Stomach (tissue), 4 donors: Measurements from ENCODE around the gene NSD1.

Experiments used
- EP300 ChIP-seq: sonication (generic); formaldehyde crosslinking; IDR thresholded peaks from one replicate; pipeline ENCODE4 v1.6.1; 2017; ENCODE audit warnings: antibody characterized with exemption
- POLR2A ChIP-seq, 4 donors: fragments of 450-650 bp; IDR thresholded peaks; one replicate each; pipeline ENCODE4 v1.6.1; 2016; ENCODE audit warnings: antibody characterized with exemption in 4 of 4, control low read depth in 2 of 4, mild to moderate bottlenecking in 1 of 4, moderate library complexity in 1 of 4
- POLR2AphosphoS5 ChIP-seq, 3 donors: sonication (generic); formaldehyde crosslinking; IDR thresholded peaks; one replicate each; pipeline ENCODE4 v1.6.1; 2016; ENCODE audit warnings: antibody characterized with exemption in 3 of 3
- TF ChIP-seq, protein P1 (sequence below), 7 experiments: fragments of 450-650 bp in 4 of 7; fragments of 200-600 bp in 3 of 7; sonication (generic) in 3 of 7; IDR thresholded peaks; one replicate each; pipeline ENCODE4 v1.5.1; 2016 to 2019; ENCODE audit warnings: antibody characterized with exemption in 7 of 7, control low read depth in 2 of 7, mild to moderate bottlenecking in 1 of 7

DNA sequence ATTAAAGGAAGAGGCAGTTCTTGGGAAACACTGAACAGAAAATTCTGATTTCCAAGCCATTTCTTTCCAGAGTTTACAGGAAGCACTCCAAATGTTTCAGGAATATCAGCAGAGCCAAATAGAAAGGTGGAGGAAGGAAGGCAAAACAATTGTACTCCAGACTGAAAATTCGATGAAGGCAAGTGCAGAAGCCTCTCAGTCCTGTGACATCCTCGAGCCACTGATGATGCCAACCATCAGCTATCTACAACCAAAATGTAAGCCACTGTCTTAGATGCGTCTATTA, 215.7 kb downstream of the NSD1 start:
- TF ChIP-seq, protein P1, sequence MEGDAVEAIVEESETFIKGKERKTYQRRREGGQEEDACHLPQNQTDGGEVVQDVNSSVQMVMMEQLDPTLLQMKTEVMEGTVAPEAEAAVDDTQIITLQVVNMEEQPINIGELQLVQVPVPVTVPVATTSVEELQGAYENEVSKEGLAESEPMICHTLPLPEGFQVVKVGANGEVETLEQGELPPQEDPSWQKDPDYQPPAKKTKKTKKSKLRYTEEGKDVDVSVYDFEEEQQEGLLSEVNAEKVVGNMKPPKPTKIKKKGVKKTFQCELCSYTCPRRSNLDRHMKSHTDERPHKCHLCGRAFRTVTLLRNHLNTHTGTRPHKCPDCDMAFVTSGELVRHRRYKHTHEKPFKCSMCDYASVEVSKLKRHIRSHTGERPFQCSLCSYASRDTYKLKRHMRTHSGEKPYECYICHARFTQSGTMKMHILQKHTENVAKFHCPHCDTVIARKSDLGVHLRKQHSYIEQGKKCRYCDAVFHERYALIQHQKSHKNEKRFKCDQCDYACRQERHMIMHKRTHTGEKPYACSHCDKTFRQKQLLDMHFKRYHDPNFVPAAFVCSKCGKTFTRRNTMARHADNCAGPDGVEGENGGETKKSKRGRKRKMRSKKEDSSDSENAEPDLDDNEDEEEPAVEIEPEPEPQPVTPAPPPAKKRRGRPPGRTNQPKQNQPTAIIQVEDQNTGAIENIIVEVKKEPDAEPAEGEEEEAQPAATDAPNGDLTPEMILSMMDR (IDR thresholded peaks at IDR 0.05) = no peak
- no peak for TF ChIP-seq POLR2A (IDR thresholded peaks at IDR 0.05)
- TF ChIP-seq POLR2AphosphoS5 (IDR thresholded peaks at IDR 0.05) = no peak
- no peak for TF ChIP-seq EP300
